Measurements from ENCODE around the gene TIMP2. TPM values are rescaled to one million over a fixed set of nuclear protein-coding genes. Genes with fewer than 3 reads are reported as not detected.

The TIMP2 gene
- polyA plus RNA-seq, 1 donor from 2014 or later = 25.6 TPM

Other genes with a start within 250 kb of the TIMP2 start
- gene CYTH1, start 143.1 kb downstream of the TIMP2 start, polyA plus RNA-seq = 120 and 131 TPM in 2 replicates
- 12.8 and 14.4 TPM in 2 replicates for gene USP36, start 84.6 kb downstream of the TIMP2 start, polyA plus RNA-seq
- gene CEP295NL, start 22.2 kb downstream of the TIMP2 start, polyA plus RNA-seq = not detected in 2 replicates
- 5.4 and 14.7 TPM in 2 replicates for gene LGALS3BP, start 54.5 kb upstream of the TIMP2 start, polyA plus RNA-seq
- 17.7 and 25.7 TPM in 2 replicates for gene CANT1, start 84.4 kb upstream of the TIMP2 start, polyA plus RNA-seq
- 0.16 and 0.30 TPM in 2 replicates for gene C1QTNF1, start 98.8 kb upstream of the TIMP2 start, polyA plus RNA-seq
- 13.0 and 19.8 TPM in 2 replicates for gene ENGASE, start 149.4 kb upstream of the TIMP2 start, polyA plus RNA-seq